Measurements from ENCODE around the gene OR10AD1. TPM values are rescaled to one million over a fixed set of nuclear protein-coding genes. Genes with fewer than 3 reads are reported as not detected.

The OR10AD1 gene
- total and polyA plus RNA-seq, 9 of the 15 experiments (the other 6 are each of a cell fraction or from before 2014, with no cell fraction given), result not detected

- no peak for FAIRE-seq
- Histone ChIP-seq H3K9me1 (ENCODE audit: control insufficient read depth, insufficient read depth, low read length) (peaks cover 3% of the 10 kb centered on the region), H3K27ac (ENCODE audit: extremely low read depth, low read depth, low read length) (no peak overlapping the region), H4K20me1 (replicated peaks; ENCODE audit: control insufficient read depth, insufficient read depth, low read length) (no peaks in the 10 kb centered on the region), H3K9ac (ENCODE audit: insufficient read depth in 1 of 2, low read depth in 2 of 2, low read length in 2 of 2) (no peak overlapping the region), H3K27me3 (ENCODE audit: control insufficient read depth in 2 of 2, insufficient read depth in 2 of 2, low read length in 2 of 2) (peaks cover 21 to 38% of the 10 kb centered on the region in 2 experiments; a peak in 4 of 5 replicates), H3K9me3 (replicated peaks; ENCODE audit: control insufficient read depth, insufficient read depth, low read depth, low read length) (no peaks in the 10 kb centered on the region), H3K36me3 (ENCODE audit: control insufficient read depth, insufficient read depth, low read length) (no peaks in the 10 kb centered on the region), H3K4me3 (no peak overlapping the region), H3K4me2 (ENCODE audit: insufficient read depth, low read length) (no peak overlapping the region), H2AFZ (ENCODE audit: low read depth, low read length) (no peak overlapping the region), H3K79me2 (ENCODE audit: control insufficient read depth, insufficient read depth, low read length) (no peaks in the 10 kb centered on the region), H3K4me1 (replicated peaks in 1 of 2; ENCODE audit: control insufficient read depth in 2 of 2, insufficient read depth in 2 of 2, low read length in 2 of 2) (peaks cover 0 to 15% of the 10 kb centered on the region in 2 experiments; a peak in 3 of 5 replicates)
- WGBS (ENCODE audit: insufficient coverage, low coverage, missing lambda C conversion rate), result 20% methylated on average over 10 of the region's 10 CpGs
- ChIA-PET CTCF (ENCODE audit: low intra/inter-chr PET ratio) (no interaction called here), POLR2A (interaction anchor here (0.6 to 1.2 kb wide), 2 partner anchors 9 to 405 kb away, joined by 3 to 4 read pairs; no protein-coding TSS in a partner anchor)
- BruUV-seq (replicated peaks), result no TSS peak
- in situ Hi-C loops (cut with MboI), result no loop called here
- intact Hi-C loops (cut with micrococcal nuclease), result loop anchor here (2.0 to 5.0 kb wide), 3 partner anchors 216 to 429 kb away; no protein-coding TSS in a partner anchor
- no peak for ATAC-seq
- no peak for DNase-seq (ENCODE audit: extremely low read depth in 1 of 4, low spot score in 3 of 4)
- TF ChIP-seq PHTF2 (CRISPR knock-in tag; IDR thresholded peaks at IDR 0.05), result no peak
- TF ChIP-seq NRF1 (conservative IDR thresholded peaks at IDR 0.05 in 1 of 2, IDR thresholded peaks at IDR 0.05 in 1 of 2), result no peak
- no peak for TF ChIP-seq RBM15 (IDR thresholded peaks at IDR 0.05; ENCODE audit: insufficient read depth, low read length)
- no peak for TF ChIP-seq RCOR1 (IDR thresholded peaks at IDR 0.05; ENCODE audit: borderline replicate concordance in 1 of 2, low read depth in 2 of 2, low read length in 2 of 2)
- no peak for TF ChIP-seq GTF2B (IDR thresholded peaks at IDR 0.05; ENCODE audit: extremely low read depth, insufficient read length)
- no peak for TF ChIP-seq TEAD4 (IDR thresholded peaks at IDR 0.05; ENCODE audit: low read length)
- TF ChIP-seq TEAD4 (CRISPR knock-in tag; IDR thresholded peaks at IDR 0.05; ENCODE audit: borderline replicate concordance), result no peak
- no peak for TF ChIP-seq ZNF143 (CRISPR knock-in tag; IDR thresholded peaks at IDR 0.05)
- no peak for TF ChIP-seq HMG20A (CRISPR knock-in tag; conservative IDR thresholded peaks at IDR 0.05)
- TF ChIP-seq HNRNPUL1 (IDR thresholded peaks at IDR 0.05; ENCODE audit: low read length), result no peak
- no peak for TF ChIP-seq FOXA1 (IDR thresholded peaks at IDR 0.05; ENCODE audit: borderline replicate concordance)
- TF ChIP-seq ZNF766 (CRISPR knock-in tag; conservative IDR thresholded peaks at IDR 0.05), result no peak
- TF ChIP-seq KLF13 (tag; IDR thresholded peaks at IDR 0.05; ENCODE audit: borderline replicate concordance, low read depth), result no peak
- TF ChIP-seq RHOXF2B (CRISPR knock-in tag; conservative IDR thresholded peaks at IDR 0.05), result no peak
- TF ChIP-seq IRF1 (CRISPR knock-in tag; IDR thresholded peaks at IDR 0.05; ENCODE audit: borderline replicate concordance), result no peak
Observed at GRCh38 chr12:48187916-48188695, 15.0 kb downstream of the OR10AD1 start.

All from K562 (cell line).